NCI-H446 treated with DMSO at 0.1 percent for 48 hours (cell line): ENCODE measurements around the gene WDR37.

ENCODE experiments used
- DNase-seq: peaks from one replicate; lab custom pipeline; 2025; lab: John Stamatoyannopoulos, UW

Gene WDR37

DNA sequence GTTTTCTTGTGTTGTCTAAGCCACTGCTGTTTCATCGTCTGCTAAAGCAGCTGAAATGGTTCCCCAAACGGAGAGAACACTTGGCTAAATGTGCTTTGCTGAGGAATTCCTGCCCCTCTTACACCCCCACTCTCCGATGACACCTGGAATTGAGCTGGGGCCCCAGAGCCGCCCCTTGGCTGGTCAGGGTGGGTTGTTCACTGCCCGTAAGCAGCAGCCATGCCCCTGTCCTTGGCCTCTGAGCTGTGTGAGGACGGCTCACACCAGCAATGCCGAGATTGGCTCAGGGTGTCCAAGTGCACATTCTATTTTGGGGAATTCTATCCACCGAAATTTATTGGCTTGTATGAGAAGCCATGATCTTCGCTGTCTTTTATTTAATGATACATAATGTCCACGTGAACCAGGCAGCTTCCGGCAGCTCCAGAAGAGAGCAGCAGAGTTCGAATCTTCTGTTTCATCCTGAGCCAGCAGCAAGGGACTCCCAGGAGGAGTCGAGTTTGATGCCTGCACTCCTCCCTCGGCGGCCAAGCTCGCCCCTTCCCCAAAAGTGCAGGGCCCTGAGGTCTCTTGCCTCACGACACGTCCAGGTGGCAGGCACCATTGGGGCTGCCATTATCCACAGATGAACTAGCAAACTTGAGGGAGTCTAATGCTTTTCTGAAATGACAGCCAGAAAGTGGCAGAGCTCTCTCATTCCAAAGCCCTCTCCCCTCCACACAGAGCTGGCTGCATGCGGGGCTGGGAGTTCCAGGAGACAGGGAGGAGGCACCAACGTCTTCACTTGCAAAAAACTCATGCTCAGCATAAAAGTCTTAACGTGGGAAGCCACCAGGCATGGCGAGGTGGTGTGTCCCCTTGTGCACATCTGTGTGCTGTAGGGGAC, 114.0 kb downstream of the WDR37 start:
- no peak for DNase-seq

DNA sequence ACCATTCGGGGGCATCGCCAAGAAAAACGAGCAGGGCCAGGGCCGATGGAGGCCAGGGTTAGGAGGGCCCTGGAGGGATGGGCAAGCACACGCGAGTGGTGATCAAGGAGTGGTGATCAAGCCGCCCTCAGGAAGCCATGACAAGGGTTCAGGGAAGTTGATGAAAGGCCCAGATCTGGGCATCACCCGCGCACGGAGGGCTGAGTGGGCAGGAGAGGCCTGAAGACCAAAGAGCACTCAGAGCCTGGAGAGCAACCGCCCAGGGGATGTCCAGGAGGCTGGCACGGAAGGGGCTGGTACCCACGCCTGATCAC, 114.6 kb downstream of the WDR37 start:
- no peak for DNase-seq

GRCh38 chr10:1171182-1171581, 115.0 kb downstream of the WDR37 start:
- DNase-seq = no peak

GRCh38 chr10:1171586-1171985, 115.4 kb downstream of the WDR37 start:
- DNase-seq = no peak

- no peak for DNase-seq
These were observed 116.2 kb downstream of the WDR37 start for GRCh38 chr10:1172256-1172984.

DNA sequence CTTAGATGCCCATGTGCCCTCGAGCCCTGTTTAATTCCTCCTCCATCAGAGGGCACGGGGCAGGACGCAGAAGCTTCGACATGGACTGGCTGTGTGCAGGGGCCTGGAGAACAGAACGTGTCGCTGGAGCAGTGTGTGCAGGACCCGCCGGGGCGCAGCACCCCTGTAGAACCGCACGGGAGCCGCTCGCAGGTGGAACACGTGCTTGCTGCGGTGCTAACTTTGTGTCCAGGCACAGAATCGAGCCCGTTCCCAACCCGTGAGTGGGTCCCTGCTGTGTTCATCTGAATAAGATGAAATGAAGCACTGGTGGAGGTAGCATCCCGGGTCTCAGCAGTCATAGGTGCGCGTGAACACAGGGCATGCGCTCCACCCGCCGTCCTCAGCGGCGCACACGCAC, 116.9 kb downstream of the WDR37 start:
- DNase-seq = no peak

GRCh38 chr10:1174022-1174421, 117.8 kb downstream of the WDR37 start:
- DNase-seq = no peak

- DNase-seq = no peak
These were observed 119.9 kb downstream of the WDR37 start for GRCh38 chr10:1175956-1176565.

GRCh38 chr10:1177936-1178335, 121.8 kb downstream of the WDR37 start:
- DNase-seq = no peak

GRCh38 chr10:1178506-1178905, 122.3 kb downstream of the WDR37 start:
- DNase-seq = no peak

GRCh38 chr10:1179346-1180070, 123.3 kb downstream of the WDR37 start:
- DNase-seq = no peak

GRCh38 chr10:1180071-1180730, 124.0 kb downstream of the WDR37 start:
- no peak for DNase-seq

DNA sequence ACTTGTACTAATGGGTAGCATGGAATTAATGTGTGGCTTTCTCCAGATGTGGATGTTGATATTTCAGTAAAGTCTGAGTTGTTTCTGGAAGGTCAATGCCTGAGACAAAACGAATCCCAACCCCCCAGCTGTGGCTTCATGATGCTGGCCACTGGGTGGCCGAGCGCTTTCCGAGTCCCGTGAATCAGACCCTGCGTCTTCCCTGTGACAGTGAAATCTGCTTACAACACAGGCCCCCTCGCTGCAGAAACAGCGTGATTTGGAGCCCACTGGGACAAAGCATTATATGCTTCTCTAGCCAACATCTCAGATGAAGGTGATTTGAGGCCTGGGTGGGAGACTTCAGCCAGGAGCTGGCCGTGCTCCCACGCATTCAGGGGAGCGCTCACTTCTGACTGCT, 124.7 kb downstream of the WDR37 start:
- no peak for DNase-seq
